ENCODE data around the gene FKBP5. TPM values are rescaled to one million over a fixed set of nuclear protein-coding genes. Genes with fewer than 3 reads are reported as not detected.

The FKBP5 gene
- polyA plus RNA-seq, 1 donor from 2014 or later: 1.2 TPM

Small RNAs within 50 kb of the gene (small RNA-seq; reads per million reads assigned to genes)
- gene MIR5690 (0 to 0.45 (median 0) reads per million in 3 experiments), gene RF00561 (0 to 0.08 (median 0.03) reads per million in 3 experiments)

Other genes with a start within 250 kb of the FKBP5 start
- gene FANCE, start 236.6 kb downstream of the FKBP5 start, polyA plus RNA-seq: 7.1 and 10.2 TPM in 2 replicates
- 997 and 1,049 TPM in 2 replicates for gene RPL10A, start 220.5 kb downstream of the FKBP5 start, polyA plus RNA-seq
- gene TEAD3, start 191.8 kb downstream of the FKBP5 start, polyA plus RNA-seq: 0.10 and 0.42 TPM in 2 replicates
- 0.14 TPM in 1 of 2 replicates, not detected in the other for gene TULP1, start 176.0 kb downstream of the FKBP5 start, polyA plus RNA-seq
- gene ARMC12, start 48.1 kb upstream of the FKBP5 start, polyA plus RNA-seq: 2.2 and 4.9 TPM in 2 replicates
- gene CLPSL2, start 87.7 kb upstream of the FKBP5 start, polyA plus RNA-seq: not detected in 2 replicates
- not detected in 2 replicates for gene CLPSL1, start 92.1 kb upstream of the FKBP5 start, polyA plus RNA-seq
- not detected in 2 replicates for gene CLPS, start 108.4 kb upstream of the FKBP5 start, polyA plus RNA-seq
- gene LHFPL5, start 116.4 kb upstream of the FKBP5 start, polyA plus RNA-seq: 0.17 TPM in 1 of 2 replicates, not detected in the other
- gene SRPK1, start 232.2 kb upstream of the FKBP5 start, polyA plus RNA-seq: 34.8 and 39.9 TPM in 2 replicates

Measured in neural cell (in vitro differentiated cells).